ENCODE data around the gene RAD9A. TPM values are rescaled to one million over a fixed set of nuclear protein-coding genes. Genes with fewer than 3 reads are reported as not detected.

RAD9A gene
- total RNA-seq, 2 donors from 2014 or later = 30.2 to 49.4 TPM

GRCh38 chr11:67420646-67421429 lies 29.1 kb downstream of the RAD9A start:
- TF ChIP-seq POLR2A (IDR thresholded peaks at IDR 0.05) (peak; percentile 83), CTCF (IDR thresholded peaks at IDR 0.05) (peak in 2 of 4 experiments; percentile 34 to 40), POLR2AphosphoS5 (IDR thresholded peaks at IDR 0.05) (peak; percentile 62)
- peak; percentile 96 for DNase-seq (ENCODE audit: low spot score)
- Histone ChIP-seq H3K36me3 (no peaks in the 10 kb centered on the region), H3K4me3 (peak overlapping the region; percentile 56 to 70), H3K27ac (peak overlapping the region; percentile 87 to 91), H3K4me1 (replicated peaks) (peaks cover 11% of the 10 kb centered on the region), H3K9me3 (no peaks in the 10 kb centered on the region), H3K27me3 (replicated peaks; ENCODE audit: insufficient read depth) (no peaks in the 10 kb centered on the region)
- WGBS = 2% methylated on average over 64 of the region's 97 CpGs
- intact Hi-C loops (cut with DNase I) = no loop called here

GRCh38 chr11:67421430-67422031 lies 29.7 kb downstream of the RAD9A start:
- no peak for DNase-seq (ENCODE audit: low spot score)
- H3K36me3 ChIP-seq = no peaks in the 10 kb centered on the region
- peaks cover 9% of the 10 kb centered on the region for H3K4me1 ChIP-seq (replicated peaks)
- H3K27ac ChIP-seq = peak overlapping the region; percentile 87 to 91
- H3K4me3 ChIP-seq = peak overlapping the region; percentile 56 to 70
- H3K9me3 ChIP-seq = no peaks in the 10 kb centered on the region
- H3K27me3 ChIP-seq (replicated peaks; ENCODE audit: insufficient read depth) = no peaks in the 10 kb centered on the region
- WGBS = 73% methylated on average over 22 of the region's 22 CpGs
- intact Hi-C loops (cut with DNase I) = no loop called here
- TF ChIP-seq POLR2AphosphoS5 (IDR thresholded peaks at IDR 0.05) = no peak
- TF ChIP-seq POLR2A (IDR thresholded peaks at IDR 0.05) = no peak
- TF ChIP-seq CTCF (IDR thresholded peaks at IDR 0.05) = no peak

GRCh38 chr11:67422891-67423290 lies 31.1 kb downstream of the RAD9A start:
- H3K9me3 ChIP-seq = no peaks in the 10 kb centered on the region
- intact Hi-C loops (cut with DNase I) = no loop called here
- H3K27me3 ChIP-seq (replicated peaks; ENCODE audit: insufficient read depth) = no peaks in the 10 kb centered on the region
- peaks cover 7% of the 10 kb centered on the region for H3K4me1 ChIP-seq (replicated peaks)
- H3K36me3 ChIP-seq = no peaks in the 10 kb centered on the region
- no peak overlapping the region for H3K4me3 ChIP-seq
- no peak for TF ChIP-seq CTCF (IDR thresholded peaks at IDR 0.05)
- no peak for TF ChIP-seq POLR2A (IDR thresholded peaks at IDR 0.05)
- TF ChIP-seq POLR2AphosphoS5 (IDR thresholded peaks at IDR 0.05) = no peak
- 66% methylated on average over 6 of the region's 6 CpGs for WGBS
- no peak for DNase-seq (ENCODE audit: low spot score)
- H3K27ac ChIP-seq = no peak overlapping the region

- Histone ChIP-seq H3K4me1 (replicated peaks) (peaks cover 7% of the 10 kb centered on the region), H3K9me3 (no peaks in the 10 kb centered on the region), H3K27ac (no peak overlapping the region), H3K4me3 (no peak overlapping the region), H3K36me3 (no peaks in the 10 kb centered on the region), H3K27me3 (replicated peaks; ENCODE audit: insufficient read depth) (no peaks in the 10 kb centered on the region)
- WGBS = 90% methylated on average over 13 of the region's 13 CpGs
- DNase-seq (ENCODE audit: low spot score) = no peak
- TF ChIP-seq CTCF (IDR thresholded peaks at IDR 0.05) = no peak
- TF ChIP-seq POLR2A (IDR thresholded peaks at IDR 0.05) = no peak
- no peak for TF ChIP-seq POLR2AphosphoS5 (IDR thresholded peaks at IDR 0.05)
- intact Hi-C loops (cut with DNase I) = no loop called here
These were observed 31.7 kb downstream of the RAD9A start for GRCh38 chr11:67423466-67423865.

All from prostate gland (tissue), 2 donors.